ENCODE results near the gene IPO8.

GRCh38 chr12:30580344-30580743 is 115.3 kb downstream of the IPO8 start:
- TF ChIP-seq CTCF (conservative IDR thresholded peaks at IDR 0.05) (no peak), ZFX (IDR thresholded peaks at IDR 0.05) (no peak)

Measured in C4-2B (cell line).